ENCODE measurements around the gene ODR4.

GRCh38 chr1:186440584-186440983, 64.9 kb downstream of the ODR4 start:
- TF ChIP-seq, protein P1, sequence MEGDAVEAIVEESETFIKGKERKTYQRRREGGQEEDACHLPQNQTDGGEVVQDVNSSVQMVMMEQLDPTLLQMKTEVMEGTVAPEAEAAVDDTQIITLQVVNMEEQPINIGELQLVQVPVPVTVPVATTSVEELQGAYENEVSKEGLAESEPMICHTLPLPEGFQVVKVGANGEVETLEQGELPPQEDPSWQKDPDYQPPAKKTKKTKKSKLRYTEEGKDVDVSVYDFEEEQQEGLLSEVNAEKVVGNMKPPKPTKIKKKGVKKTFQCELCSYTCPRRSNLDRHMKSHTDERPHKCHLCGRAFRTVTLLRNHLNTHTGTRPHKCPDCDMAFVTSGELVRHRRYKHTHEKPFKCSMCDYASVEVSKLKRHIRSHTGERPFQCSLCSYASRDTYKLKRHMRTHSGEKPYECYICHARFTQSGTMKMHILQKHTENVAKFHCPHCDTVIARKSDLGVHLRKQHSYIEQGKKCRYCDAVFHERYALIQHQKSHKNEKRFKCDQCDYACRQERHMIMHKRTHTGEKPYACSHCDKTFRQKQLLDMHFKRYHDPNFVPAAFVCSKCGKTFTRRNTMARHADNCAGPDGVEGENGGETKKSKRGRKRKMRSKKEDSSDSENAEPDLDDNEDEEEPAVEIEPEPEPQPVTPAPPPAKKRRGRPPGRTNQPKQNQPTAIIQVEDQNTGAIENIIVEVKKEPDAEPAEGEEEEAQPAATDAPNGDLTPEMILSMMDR (IDR thresholded peaks at IDR 0.05; ENCODE audit: low read depth, low read length): no peak
- no peak for TF ChIP-seq EZH2phosphoT487 (IDR thresholded peaks at IDR 0.05; ENCODE audit: low read depth)

Data from OCI-LY3 (cell line).